GM10266 (cell line): Measurements from ENCODE around the gene RPS27L.
"Not testable (repeated sequence)": the region's sequence is repeated elsewhere in the genome, so short reads cannot be mapped to it uniquely, and the experiment has no call there.

Experiments used
- DNase-seq: peaks from one replicate; pipeline ENCODE4 v3.0.0; 2012; ENCODE audit errors: extremely low spot score
- TF ChIP-seq, protein P1 (sequence below): IDR thresholded peaks from 2 replicates; pipeline ENCODE4 v1.5.1; 2012; ENCODE audit warnings: mild to moderate bottlenecking, low read depth; ENCODE audit not compliant: control insufficient read depth, insufficient read depth; ENCODE audit errors: missing control alignments

Gene RPS27L

GRCh38 chr15:63109498-63109897 is 47.8 kb downstream of the RPS27L start:
- no peak for DNase-seq
- TF ChIP-seq, protein P1, sequence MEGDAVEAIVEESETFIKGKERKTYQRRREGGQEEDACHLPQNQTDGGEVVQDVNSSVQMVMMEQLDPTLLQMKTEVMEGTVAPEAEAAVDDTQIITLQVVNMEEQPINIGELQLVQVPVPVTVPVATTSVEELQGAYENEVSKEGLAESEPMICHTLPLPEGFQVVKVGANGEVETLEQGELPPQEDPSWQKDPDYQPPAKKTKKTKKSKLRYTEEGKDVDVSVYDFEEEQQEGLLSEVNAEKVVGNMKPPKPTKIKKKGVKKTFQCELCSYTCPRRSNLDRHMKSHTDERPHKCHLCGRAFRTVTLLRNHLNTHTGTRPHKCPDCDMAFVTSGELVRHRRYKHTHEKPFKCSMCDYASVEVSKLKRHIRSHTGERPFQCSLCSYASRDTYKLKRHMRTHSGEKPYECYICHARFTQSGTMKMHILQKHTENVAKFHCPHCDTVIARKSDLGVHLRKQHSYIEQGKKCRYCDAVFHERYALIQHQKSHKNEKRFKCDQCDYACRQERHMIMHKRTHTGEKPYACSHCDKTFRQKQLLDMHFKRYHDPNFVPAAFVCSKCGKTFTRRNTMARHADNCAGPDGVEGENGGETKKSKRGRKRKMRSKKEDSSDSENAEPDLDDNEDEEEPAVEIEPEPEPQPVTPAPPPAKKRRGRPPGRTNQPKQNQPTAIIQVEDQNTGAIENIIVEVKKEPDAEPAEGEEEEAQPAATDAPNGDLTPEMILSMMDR, result no peak

DNA sequence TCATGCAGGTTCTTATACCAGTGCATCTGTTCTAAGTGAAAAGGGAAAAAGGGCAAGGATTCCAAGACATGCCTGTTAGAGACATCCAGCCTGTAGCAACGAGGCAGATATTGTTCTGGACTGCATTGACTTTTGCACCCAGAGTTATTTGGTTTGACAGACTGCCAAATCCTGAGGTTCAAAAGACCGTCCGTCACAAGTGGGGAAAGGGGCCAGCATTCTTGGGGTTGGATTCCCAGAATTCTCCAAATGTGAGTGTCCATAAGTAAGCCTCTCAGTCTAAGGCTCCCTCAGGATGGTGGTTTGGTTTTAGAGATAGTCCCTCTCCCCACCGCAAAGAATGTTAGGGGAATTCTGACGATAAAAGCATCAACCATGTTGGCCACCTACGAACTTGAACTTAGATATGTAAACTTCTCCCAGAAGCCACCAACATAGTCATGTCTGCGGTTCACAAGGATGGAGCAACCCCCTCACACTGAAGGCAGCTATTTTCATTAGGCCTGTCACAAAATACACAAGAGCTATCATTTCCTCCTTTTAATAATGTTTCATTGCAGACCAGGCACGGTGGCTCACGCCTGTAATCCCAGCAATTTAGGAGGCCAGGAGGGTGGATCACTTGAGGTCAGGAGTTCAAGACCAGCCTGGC is 49.3 kb downstream of the RPS27L start:
- no peak for DNase-seq
- TF ChIP-seq, protein P1, result no peak

- DNase-seq, result not testable (repeated sequence)
Measured at GRCh38 chr15:63105354-63105753, 51.9 kb downstream of the RPS27L start.

DNA sequence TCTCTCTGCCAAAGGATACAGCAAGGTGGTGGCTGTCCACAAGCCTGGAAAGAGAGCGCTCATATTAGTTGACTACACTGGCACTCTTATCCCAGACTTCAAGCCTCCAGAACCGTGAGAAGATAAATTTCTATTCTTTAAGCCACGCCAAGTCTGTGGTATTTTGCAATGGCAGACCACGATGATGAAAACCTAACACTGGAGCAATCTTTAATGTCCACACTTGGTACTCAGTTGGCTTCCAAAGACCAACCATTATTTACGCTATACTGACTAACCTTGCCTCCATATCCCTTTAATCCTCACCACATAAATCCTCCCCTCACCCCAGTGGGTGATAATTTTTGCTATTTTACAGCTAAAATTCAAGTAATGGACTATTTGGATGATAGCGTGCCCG is 52.5 kb downstream of the RPS27L start:
- TF ChIP-seq, protein P1, result no peak
- DNase-seq, result no peak

DNA sequence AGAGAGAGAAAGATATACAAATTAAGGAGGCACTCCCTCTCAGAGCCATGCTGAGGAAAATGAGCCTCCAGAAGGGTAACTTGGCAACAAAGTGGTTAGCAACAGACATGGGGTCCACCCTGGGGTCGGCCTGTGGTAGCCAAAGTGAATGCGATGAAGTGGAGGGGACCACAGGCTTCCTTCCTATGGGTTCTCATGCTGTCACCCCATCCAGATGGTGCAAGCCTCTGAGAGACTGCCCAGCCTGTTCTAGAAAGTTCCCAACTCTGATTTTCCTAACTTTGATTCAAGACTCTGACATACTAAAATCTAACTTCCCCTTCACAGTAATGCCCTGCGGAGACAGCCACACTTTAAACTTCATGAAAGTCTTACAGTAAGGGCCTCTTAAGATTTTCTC is 53.9 kb downstream of the RPS27L start:
- DNase-seq, result no peak
- TF ChIP-seq, protein P1, result no peak

GRCh38 chr15:63099581-63099980 is 57.7 kb downstream of the RPS27L start:
- not testable (repeated sequence) for DNase-seq

DNA sequence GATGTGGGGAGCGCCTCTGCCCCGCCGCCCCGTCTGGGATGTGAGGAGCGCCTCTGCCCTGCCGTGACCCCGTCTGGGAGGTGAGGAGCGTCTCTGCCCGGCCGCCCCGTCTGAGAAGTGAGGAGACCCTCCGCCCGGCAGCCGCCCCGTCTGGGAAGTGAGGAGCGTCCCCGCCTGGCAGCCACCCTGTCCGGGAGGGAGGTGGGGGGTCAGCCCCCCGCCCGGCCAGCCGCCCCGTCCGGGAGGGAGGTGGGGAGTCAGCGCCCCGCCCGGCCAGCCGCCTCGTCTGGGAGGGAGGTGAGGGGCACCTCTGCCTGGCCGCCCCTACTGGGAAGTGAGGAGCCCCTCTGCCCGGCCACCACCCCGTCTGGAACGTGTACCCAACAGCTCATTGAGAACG is 58.4 kb downstream of the RPS27L start:
- not testable (repeated sequence) for DNase-seq
